CD14-positive monocyte (primary cell): ENCODE measurements around the gene SLPI. TPM values are rescaled to one million over a fixed set of nuclear protein-coding genes. Genes with fewer than 3 reads are reported as not detected.

Experiments
- DNase-seq, 3 donors: peaks; one replicate each; pipeline ENCODE4 v3.0.0-alpha.2; 2011 to 2022
- H2AFZ ChIP-seq: 2 replicates; pipeline ENCODE4 v1.6.0; 2012; ENCODE audit warnings: mild to moderate bottlenecking, low read depth, low read length, inconsistent platforms; ENCODE audit not compliant: insufficient read depth, poor library complexity, severe bottlenecking
- H3K27ac ChIP-seq, 2 donors: 1 replicate in 1 of 2; 2 replicates in 1 of 2; pipeline ENCODE4 v1.5.1; 2012 to 2013; ENCODE audit warnings: low read length in 2 of 2, control low read depth in 1 of 2, inconsistent platforms in 1 of 2, low read depth in 1 of 2, mild to moderate bottlenecking in 1 of 2
- H3K27me3 ChIP-seq, 2 donors: one replicate each; pipeline versions ENCODE4 v1.6.0 to v1.6.1; 2011 to 2013; ENCODE audit warnings: low read length in 2 of 2; ENCODE audit not compliant: control insufficient read depth in 2 of 2, insufficient read depth in 2 of 2
- H3K36me3 ChIP-seq, 2 donors: replicated peaks in 1 of 2; 1 replicate in 1 of 2; 2 replicates in 1 of 2; pipeline versions ENCODE4 v1.5.1 to v1.6.1; 2012 to 2013; ENCODE audit warnings: low read length in 2 of 2, control low read depth in 1 of 2, inconsistent platforms in 1 of 2, mild to moderate bottlenecking in 1 of 2; ENCODE audit not compliant: insufficient read depth in 2 of 2, control insufficient read depth in 1 of 2
- H3K4me1 ChIP-seq, 2 donors: 1 replicate in 1 of 2; 2 replicates in 1 of 2; pipeline versions ENCODE4 v1.5.1 to v1.6.1; 2012 to 2013; ENCODE audit warnings: low read length in 2 of 2, control low read depth in 1 of 2, inconsistent platforms in 1 of 2, mild to moderate bottlenecking in 1 of 2, moderate library complexity in 1 of 2; ENCODE audit not compliant: insufficient read depth in 2 of 2, control insufficient read depth in 1 of 2
- H3K4me2 ChIP-seq: replicated peaks from 2 replicates; pipeline ENCODE3; 2012; ENCODE audit warnings: low read length, moderate library complexity, mild to moderate bottlenecking; ENCODE audit not compliant: poor library complexity, severe bottlenecking; ENCODE audit errors: extremely low read depth
- H3K4me3 ChIP-seq, 3 experiments: fragments of 200-600 bp in 1 of 3; sonication (generic) in 1 of 3; replicated peaks in 1 of 3; 1 replicate in 2 of 3; 2 replicates in 1 of 3; pipeline ENCODE4 v1.5.1; 2011 to 2013; ENCODE audit warnings: low read length in 3 of 3, mild to moderate bottlenecking in 3 of 3, control low read depth in 2 of 3, low read depth in 2 of 3, inconsistent platforms in 1 of 3, moderate library complexity in 1 of 3
- H3K79me2 ChIP-seq: 2 replicates; pipeline ENCODE4 v1.6.0; 2012; ENCODE audit warnings: mild to moderate bottlenecking, control low read depth, inconsistent platforms, low read length, moderate library complexity; ENCODE audit not compliant: insufficient read depth
- H3K9ac ChIP-seq: 2 replicates; pipeline ENCODE4 v1.6.0; 2017; ENCODE audit warnings: low read length, mild to moderate bottlenecking; ENCODE audit not compliant: insufficient read depth, poor library complexity, severe bottlenecking
- H3K9me3 ChIP-seq, 2 donors: replicated peaks in 1 of 2; 1 replicate in 1 of 2; 2 replicates in 1 of 2; pipeline versions ENCODE4 v1.5.1 to v1.6.1; 2012 to 2013; ENCODE audit warnings: low read length in 2 of 2, control low read depth in 1 of 2; ENCODE audit not compliant: control insufficient read depth in 1 of 2, insufficient read depth in 1 of 2
- H4K20me1 ChIP-seq: 2 replicates; pipeline ENCODE4 v1.6.0; 2012; ENCODE audit warnings: mild to moderate bottlenecking, low read length, control low read depth, moderate library complexity; ENCODE audit not compliant: insufficient read depth
- H3K27ac Mint-ChIP-seq, 7 donors: one replicate each; pipeline ENCODE4 v1.8.0; 2020; ENCODE audit warnings: mild to moderate bottlenecking in 7 of 7, mixed read lengths in 7 of 7, moderate library complexity in 6 of 7, inconsistent platforms in 2 of 7
- H3K27me3 Mint-ChIP-seq, 3 donors: one replicate each; pipeline ENCODE4 v1.8.0; 2021 to 2022; ENCODE audit warnings: low read depth in 3 of 3, mild to moderate bottlenecking in 3 of 3, mixed read lengths in 3 of 3, moderate library complexity in 3 of 3, inconsistent platforms in 1 of 3
- H3K36me3 Mint-ChIP-seq, 2 donors: one replicate each; pipeline ENCODE4 v1.8.0; 2020; ENCODE audit warnings: mixed read lengths in 2 of 2, inconsistent platforms in 1 of 2, mild to moderate bottlenecking in 1 of 2
- H3K4me1 Mint-ChIP-seq: one replicate; pipeline ENCODE4 v1.8.0; 2020; ENCODE audit warnings: mild to moderate bottlenecking, mixed read lengths
- H3K4me3 Mint-ChIP-seq, 2 donors: one replicate each; pipeline ENCODE4 v1.8.0; 2020; ENCODE audit warnings: mild to moderate bottlenecking in 2 of 2, mixed read lengths in 2 of 2, moderate library complexity in 1 of 2
- H3K9me3 Mint-ChIP-seq, 7 donors: one replicate each; pipeline ENCODE4 v1.8.0; 2020 to 2022; ENCODE audit warnings: mixed read lengths in 7 of 7, mild to moderate bottlenecking in 6 of 7, moderate library complexity in 6 of 7, inconsistent platforms in 2 of 7
- WGBS: methylation state at CpG from one replicate; pipeline ENCODE4 v1.1.5; 2013; ENCODE audit warnings: missing lambda C conversion rate; ENCODE audit not compliant: insufficient coverage; 5-methylcytosine and 5-hydroxymethylcytosine counted together
- intact Hi-C, 2 donors: fragments of 100-400 bp; cut with micrococcal nuclease; formaldehyde crosslinking; loops; one replicate each; pipeline versions ENCODE4 v1.15.0 to v1.15.1; 2023
- polyA plus RNA-seq, 3 donors: library from polyadenylated mRNA; depleted of rRNA in 1 of 3; unstranded in 2 of 3; stranded (reverse) in 1 of 3; fragments of 300-500 nt in 2 of 3; fragments of >200 nt in 1 of 3; fragmentation: Illumina TruSeq in 2 of 3; gene quantifications; 1 replicate in 2 of 3; 2 replicates in 1 of 3; pipeline ENCODE4 v1.2.3, GENCODE V29; 2012 to 2021
- TF ChIP-seq, protein P1 (sequence below): fragments of 200-600 bp; IDR thresholded peaks from one replicate; pipeline ENCODE4 v1.8.0; 2022; ENCODE audit warnings: antibody characterized with exemption, mild to moderate bottlenecking

Gene SLPI
- polyA plus RNA-seq, 3 donors = 0.47 to 1.2 (median 0.71) TPM

DNA sequence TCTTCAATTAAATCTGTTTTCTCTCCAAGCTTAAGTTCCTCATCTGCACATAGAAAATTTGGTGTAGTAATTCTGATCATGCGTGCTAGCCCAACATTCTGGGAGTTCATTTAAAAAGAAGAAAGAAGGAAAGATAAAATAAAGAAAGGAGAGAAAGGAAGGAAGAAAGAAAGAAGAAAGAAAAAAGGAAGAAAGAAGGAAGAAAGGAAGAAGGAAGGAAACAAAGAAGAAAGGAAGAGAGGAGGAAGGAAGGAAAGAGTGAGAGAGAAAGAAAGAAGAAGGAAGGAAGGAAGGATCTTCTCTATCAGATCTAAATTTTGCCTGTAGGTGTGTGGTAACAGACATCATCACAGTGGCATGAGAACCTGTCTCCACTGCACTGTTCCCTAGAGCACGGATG is 16.2 kb downstream of the SLPI start:
- no peaks in the 10 kb centered on the region for H3K36me3 ChIP-seq
- H3K27ac Mint-ChIP-seq = no peak overlapping the region
- no peaks in the 10 kb centered on the region for H3K79me2 ChIP-seq
- no peaks in the 10 kb centered on the region for H3K36me3 Mint-ChIP-seq
- H2AFZ ChIP-seq = no peak overlapping the region
- peaks cover 3 to 25% (median 15%) of the 10 kb centered on the region in 3 donors for H3K27me3 Mint-ChIP-seq
- H3K4me1 ChIP-seq = no peaks in the 10 kb centered on the region
- TF ChIP-seq, protein P1, sequence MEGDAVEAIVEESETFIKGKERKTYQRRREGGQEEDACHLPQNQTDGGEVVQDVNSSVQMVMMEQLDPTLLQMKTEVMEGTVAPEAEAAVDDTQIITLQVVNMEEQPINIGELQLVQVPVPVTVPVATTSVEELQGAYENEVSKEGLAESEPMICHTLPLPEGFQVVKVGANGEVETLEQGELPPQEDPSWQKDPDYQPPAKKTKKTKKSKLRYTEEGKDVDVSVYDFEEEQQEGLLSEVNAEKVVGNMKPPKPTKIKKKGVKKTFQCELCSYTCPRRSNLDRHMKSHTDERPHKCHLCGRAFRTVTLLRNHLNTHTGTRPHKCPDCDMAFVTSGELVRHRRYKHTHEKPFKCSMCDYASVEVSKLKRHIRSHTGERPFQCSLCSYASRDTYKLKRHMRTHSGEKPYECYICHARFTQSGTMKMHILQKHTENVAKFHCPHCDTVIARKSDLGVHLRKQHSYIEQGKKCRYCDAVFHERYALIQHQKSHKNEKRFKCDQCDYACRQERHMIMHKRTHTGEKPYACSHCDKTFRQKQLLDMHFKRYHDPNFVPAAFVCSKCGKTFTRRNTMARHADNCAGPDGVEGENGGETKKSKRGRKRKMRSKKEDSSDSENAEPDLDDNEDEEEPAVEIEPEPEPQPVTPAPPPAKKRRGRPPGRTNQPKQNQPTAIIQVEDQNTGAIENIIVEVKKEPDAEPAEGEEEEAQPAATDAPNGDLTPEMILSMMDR = no peak
- no peaks in the 10 kb centered on the region for H3K4me1 Mint-ChIP-seq
- no peaks in the 10 kb centered on the region for H4K20me1 ChIP-seq
- H3K9me3 ChIP-seq = peaks cover 0 to 12% of the 10 kb centered on the region in 2 donors
- no peak overlapping the region for H3K27ac ChIP-seq
- H3K27me3 ChIP-seq = peaks cover 2 to 9% of the 10 kb centered on the region in 2 donors
- WGBS = 86% methylated on average over 1 of the region's 2 CpGs
- no peak overlapping the region for H3K4me3 ChIP-seq
- no peak overlapping the region for H3K4me3 Mint-ChIP-seq
- H3K9me3 Mint-ChIP-seq = peaks cover 0 to 6% (median 4%) of the 10 kb centered on the region in 7 donors
- DNase-seq = no peak
- H3K9ac ChIP-seq = no peak overlapping the region
- H3K4me2 ChIP-seq = no peak overlapping the region
- intact Hi-C loops = no loop called here

DNA sequence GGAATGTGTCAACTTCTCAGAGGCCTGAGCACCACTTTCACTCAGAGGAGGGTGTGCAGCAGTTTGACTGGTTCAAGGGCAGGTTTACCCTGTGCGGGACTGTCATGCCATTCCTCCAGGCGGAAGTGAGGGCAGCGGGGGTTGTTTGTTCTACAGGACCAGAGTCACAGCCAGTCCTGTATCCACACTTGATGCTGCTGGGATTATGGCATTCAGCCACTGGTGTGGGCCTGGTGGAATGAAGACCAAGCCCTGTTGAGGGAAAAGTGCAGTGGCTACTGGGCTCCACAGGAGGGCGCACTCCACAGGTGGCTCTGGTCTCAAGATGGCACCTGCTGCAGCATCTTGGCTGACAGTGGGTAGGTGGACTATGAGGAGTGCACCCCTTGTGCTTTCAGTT is 18.4 kb downstream of the SLPI start:
- Histone ChIP-seq H3K27me3 (peaks cover 0 to 7% of the 10 kb centered on the region in 2 donors), H3K4me3 (no peak overlapping the region), H2AFZ (no peak overlapping the region), H4K20me1 (no peaks in the 10 kb centered on the region), H3K36me3 (no peaks in the 10 kb centered on the region), H3K9me3 (peaks cover 0 to 12% of the 10 kb centered on the region in 2 donors), H3K4me1 (no peaks in the 10 kb centered on the region), H3K4me2 (no peak overlapping the region), H3K9ac (no peak overlapping the region), H3K27ac (no peak overlapping the region), H3K79me2 (no peaks in the 10 kb centered on the region)
- H3K9me3 Mint-ChIP-seq = peaks cover 0 to 6% (median 4%) of the 10 kb centered on the region in 7 donors
- DNase-seq = peak in 2 of 3 donors; percentile 5 to 11
- TF ChIP-seq, protein P1 = peak; percentile 67
- WGBS = 86% methylated on average over 4 of the region's 4 CpGs
- intact Hi-C loops = no loop called here
- no peaks in the 10 kb centered on the region for H3K4me1 Mint-ChIP-seq
- no peaks in the 10 kb centered on the region for H3K36me3 Mint-ChIP-seq
- no peak overlapping the region for H3K27ac Mint-ChIP-seq
- no peak overlapping the region for H3K4me3 Mint-ChIP-seq
- H3K27me3 Mint-ChIP-seq = peaks cover 2 to 31% (median 12%) of the 10 kb centered on the region in 3 donors
